Coronary artery (tissue), 2 donors: ENCODE measurements around the gene TOMM6.

Source experiments
- DNase-seq: peaks from one replicate; pipeline ENCODE4 v3.0.0-alpha.2; 2017; ENCODE audit warnings: low spot score
- H3K27ac ChIP-seq, 2 donors: fragments of 200-600 bp; sonication (generic); one replicate each; pipeline ENCODE4 v1.5.1; 2016 to 2019
- H3K4me3 ChIP-seq: fragments of 200-600 bp; sonication (generic); 2 replicates; pipeline ENCODE4 v1.5.1; 2016; ENCODE audit warnings: mild to moderate bottlenecking, moderate library complexity
- TF ChIP-seq, protein P1 (sequence below): fragments of 200-600 bp; sonication (generic); IDR thresholded peaks from one replicate; pipeline ENCODE4 v1.5.1; 2019; ENCODE audit warnings: antibody characterized with exemption

TOMM6 gene

DNA sequence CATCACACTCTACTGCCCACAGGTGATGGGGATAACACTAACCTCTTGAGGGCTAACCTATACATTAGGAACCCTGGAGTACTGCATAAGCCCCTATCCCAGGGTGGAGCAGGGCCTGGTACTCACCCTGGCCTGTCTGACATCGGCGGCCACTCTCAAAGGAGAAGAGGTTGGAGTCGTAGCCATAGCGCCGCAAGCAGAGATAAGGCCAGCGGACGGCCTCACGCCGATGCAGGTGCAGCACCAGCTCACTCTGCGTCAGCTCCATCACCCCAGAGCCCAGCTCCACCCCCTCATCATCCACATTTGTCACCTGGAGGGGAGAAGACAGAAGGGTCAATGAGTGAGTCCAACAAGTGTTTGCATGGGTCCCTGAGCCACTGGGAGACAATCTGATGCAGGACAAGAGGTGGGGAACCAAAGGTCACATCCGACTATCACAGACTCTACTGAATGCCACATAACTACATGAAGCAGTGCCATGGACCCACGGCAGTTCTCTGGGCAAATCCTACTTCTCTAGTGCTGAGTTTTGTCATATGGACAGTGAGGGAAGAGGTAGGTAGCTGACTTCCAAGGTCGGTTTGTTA lies 12.1 kb upstream of the TOMM6 start:
- DNase-seq, result no peak
- no peak overlapping the region for H3K27ac ChIP-seq
- TF ChIP-seq, protein P1, sequence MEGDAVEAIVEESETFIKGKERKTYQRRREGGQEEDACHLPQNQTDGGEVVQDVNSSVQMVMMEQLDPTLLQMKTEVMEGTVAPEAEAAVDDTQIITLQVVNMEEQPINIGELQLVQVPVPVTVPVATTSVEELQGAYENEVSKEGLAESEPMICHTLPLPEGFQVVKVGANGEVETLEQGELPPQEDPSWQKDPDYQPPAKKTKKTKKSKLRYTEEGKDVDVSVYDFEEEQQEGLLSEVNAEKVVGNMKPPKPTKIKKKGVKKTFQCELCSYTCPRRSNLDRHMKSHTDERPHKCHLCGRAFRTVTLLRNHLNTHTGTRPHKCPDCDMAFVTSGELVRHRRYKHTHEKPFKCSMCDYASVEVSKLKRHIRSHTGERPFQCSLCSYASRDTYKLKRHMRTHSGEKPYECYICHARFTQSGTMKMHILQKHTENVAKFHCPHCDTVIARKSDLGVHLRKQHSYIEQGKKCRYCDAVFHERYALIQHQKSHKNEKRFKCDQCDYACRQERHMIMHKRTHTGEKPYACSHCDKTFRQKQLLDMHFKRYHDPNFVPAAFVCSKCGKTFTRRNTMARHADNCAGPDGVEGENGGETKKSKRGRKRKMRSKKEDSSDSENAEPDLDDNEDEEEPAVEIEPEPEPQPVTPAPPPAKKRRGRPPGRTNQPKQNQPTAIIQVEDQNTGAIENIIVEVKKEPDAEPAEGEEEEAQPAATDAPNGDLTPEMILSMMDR, result no peak
- H3K4me3 ChIP-seq, result no peak overlapping the region

DNA sequence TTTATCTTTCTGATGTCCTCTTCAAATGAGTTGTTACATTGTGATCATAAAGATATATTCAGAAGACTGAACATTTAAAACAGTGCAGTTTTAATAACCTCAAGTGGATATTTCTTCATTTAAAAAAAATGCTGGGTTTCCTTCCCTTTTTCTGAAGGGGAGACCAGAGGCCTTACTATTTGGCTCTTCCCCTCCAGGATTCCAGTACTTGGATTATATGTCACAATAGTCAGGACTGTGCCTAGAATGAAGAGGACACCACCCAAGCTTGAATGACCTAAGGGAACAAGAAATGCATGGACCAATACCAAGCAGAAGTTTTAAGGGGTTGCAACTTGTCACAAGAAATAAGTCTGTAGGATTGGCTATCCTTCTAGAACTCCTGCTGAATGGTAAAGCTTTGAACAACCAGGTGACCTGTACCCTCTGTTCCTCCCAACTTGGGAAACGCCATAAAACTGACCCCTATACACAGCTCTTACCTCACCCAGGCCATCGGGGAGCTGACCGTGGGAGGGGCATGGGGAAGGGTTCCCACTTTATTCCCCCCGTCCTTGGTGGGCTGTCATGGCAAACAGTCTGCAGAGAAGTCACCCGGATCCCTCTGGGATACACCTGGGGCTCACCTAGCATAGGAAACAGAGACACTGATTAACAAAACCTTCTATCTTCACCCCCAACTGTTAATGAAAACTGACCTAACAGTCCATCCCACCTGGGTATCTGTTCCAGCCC lies 9.8 kb upstream of the TOMM6 start:
- Histone ChIP-seq H3K27ac (peak overlapping the region in 1 of 2 donors; percentile 34), H3K4me3 (no peak overlapping the region)
- TF ChIP-seq, protein P1, result no peak
- no peak for DNase-seq

DNA sequence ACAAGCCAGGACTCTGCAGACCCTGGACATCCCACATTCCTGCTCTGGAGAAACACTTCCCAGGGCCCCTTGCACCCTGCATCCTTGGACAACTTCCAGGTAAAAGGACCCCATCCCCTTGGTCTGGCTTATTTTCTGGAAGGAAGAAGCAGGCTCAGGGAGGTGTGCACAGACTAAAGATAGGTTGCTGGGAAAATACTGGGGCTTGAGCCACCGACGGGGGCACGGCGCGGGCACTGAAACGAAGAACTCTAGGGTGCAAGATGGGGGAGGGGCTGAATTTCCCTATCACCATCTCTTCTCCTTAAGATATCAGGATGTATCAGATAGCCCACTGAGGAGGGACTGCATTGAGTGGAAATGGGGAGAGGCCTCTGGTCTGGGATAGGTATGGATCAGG lies 8.6 kb upstream of the TOMM6 start:
- DNase-seq, result no peak
- H3K4me3 ChIP-seq, result peak overlapping the region; percentile 73
- peak overlapping the region in 1 of 2 donors; percentile 88 for H3K27ac ChIP-seq
- TF ChIP-seq, protein P1, result no peak

DNA sequence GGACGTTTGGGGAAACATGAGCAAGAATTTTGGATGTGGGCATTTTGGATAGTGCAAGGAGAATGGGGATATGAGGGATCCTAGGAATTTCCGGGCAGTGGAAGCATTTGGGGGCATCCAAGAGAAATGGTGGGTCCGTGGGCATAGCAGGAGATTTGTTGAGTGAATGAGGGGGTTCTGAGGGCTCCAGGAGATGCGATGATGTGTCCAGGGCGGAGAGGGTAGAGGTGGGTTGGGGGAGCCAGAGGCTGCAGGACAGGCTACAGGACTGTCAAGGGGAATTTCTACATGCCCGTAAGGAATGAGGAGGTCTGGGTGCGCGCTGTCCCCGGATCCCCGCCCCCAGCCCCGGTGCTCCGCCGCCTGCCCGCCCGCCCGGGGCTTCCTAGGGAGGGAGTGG lies 8.2 kb upstream of the TOMM6 start:
- TF ChIP-seq, protein P1, result no peak
- Histone ChIP-seq H3K4me3 (peak overlapping the region; percentile 73), H3K27ac (peak overlapping the region in 1 of 2 donors; percentile 88)
- DNase-seq, result no peak

DNA sequence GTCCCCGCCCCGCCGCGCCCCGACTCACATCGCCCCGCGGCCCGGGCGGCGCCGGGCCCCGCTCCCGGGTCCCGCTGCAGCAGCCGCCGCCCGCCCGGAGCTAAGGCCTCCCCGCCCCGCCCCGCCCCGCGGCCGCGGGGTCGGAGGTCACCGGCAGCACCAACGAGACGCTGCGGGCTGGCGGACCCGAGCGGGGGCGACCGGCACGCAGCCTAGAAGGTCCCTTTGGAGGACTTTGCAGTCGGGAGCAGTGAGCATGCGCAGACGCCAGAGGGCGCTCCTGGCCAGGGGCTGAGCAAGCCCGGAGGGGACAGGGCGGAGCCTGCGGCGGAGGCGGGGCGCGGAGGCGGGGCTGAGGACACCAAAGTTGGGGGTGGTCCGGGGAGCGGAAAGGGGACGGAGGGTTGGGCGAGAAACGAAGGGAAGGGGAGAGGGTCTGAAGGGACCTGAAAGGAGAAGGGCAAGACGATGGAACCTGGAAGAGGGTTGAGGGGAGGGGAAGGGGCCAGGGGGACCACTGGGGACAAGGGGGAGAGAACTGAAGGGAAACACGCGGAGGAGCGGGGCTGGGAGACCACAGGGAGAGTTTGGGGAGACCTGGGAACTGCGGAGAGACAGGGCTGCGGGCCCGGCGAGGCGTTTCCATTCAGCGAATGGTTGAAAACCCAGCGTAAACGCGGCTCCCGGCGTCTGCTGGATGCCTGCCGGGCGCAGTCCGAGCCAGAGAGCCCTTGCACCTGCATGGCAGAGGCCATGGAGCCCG lies 7.5 kb upstream of the TOMM6 start, which contains the start of gene FRS3:
Gene FRS3, minus strand, starts transcription at position 113 of the 763 bp plus-strand sequence. CDS start 2,913 bp downstream, outside the sequence.
- H3K27ac ChIP-seq, result peak within 1 kb of the TSS; percentile 29 to 88
- peak within 1 kb of the TSS; percentile 73 for H3K4me3 ChIP-seq
- TF ChIP-seq, protein P1, result peak; percentile 86
- peak; percentile 99 for DNase-seq

DNA sequence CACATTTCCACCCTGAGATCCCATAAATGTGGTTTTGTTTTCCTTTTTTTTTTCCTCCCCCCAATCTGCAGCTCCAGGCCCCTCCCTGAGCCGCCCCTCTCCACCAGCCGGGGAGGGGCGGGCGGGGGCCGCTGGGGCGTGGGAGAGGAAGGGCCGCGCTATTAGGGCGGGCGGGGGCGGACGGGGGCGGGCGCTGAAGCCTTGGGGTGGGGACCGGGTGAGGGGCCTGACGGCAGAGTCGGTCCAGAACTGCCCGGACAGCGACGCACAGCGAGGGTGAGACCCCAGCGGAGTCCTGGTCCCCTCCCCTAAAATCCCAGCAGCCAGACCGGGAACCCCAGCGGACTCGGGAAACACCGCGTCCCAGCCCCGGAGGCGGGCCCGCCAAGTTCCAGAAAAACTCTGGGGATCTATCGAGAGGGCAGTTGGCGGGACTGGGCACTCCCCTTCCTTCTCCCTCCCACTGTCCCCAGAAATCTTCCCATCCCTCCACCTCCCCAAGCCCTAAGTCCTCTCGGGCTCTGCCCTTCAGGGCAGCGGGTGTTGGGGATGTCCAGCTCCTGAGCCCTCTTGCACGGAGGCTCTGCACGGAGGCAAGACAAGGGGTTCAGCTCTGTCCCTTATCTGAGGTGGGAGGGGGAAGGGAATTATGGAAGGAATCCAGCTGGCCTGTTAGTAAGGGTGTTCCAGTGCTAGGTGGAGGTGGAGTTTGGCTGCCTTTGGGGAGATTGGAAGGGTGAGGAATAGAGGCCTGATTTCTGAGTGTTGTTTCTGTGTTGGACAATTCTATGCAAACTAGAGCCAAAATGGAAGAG lies 6.7 kb upstream of the TOMM6 start, which contains the start of gene PRICKLE4:
Gene PRICKLE4, plus strand, starts transcription at position 232 of the 815 bp plus-strand sequence. CDS start 2,692 bp downstream, outside the sequence.
- peak within 1 kb of the TSS; percentile 73 for H3K4me3 ChIP-seq
- TF ChIP-seq, protein P1, result no peak
- H3K27ac ChIP-seq, result peak within 1 kb of the TSS; percentile 29 to 88
- no peak for DNase-seq
